Osteoblast (primary cell): Measurements from ENCODE around the gene SAGE1. TPM values are rescaled to one million over a fixed set of nuclear protein-coding genes. Genes with fewer than 3 reads are reported as not detected.
"Not testable (repeated sequence)": the region's sequence is repeated elsewhere in the genome, so short reads cannot be mapped to it uniquely, and the experiment has no call there.

Experiments used
- DNase-seq: peaks from one replicate; pipeline ENCODE4 v3.0.0; 2011; ENCODE audit warnings: low spot score, mixed read lengths; ENCODE audit not compliant: insufficient read length; ENCODE audit errors: missing footprints
- H2AFZ ChIP-seq: 2 replicates; pipeline ENCODE4 v1.6.0; 2011; ENCODE audit warnings: mild to moderate bottlenecking, low read length
- H3K27ac ChIP-seq: 2 replicates; pipeline ENCODE4 v1.5.1; 2011; ENCODE audit warnings: mild to moderate bottlenecking, low read depth, low read length, moderate library complexity
- H3K27me3 ChIP-seq: 2 replicates; pipeline ENCODE4 v1.6.0; 2012; ENCODE audit warnings: mild to moderate bottlenecking, control low read depth, inconsistent platforms, low read length, moderate library complexity; ENCODE audit not compliant: insufficient read depth
- H3K36me3 ChIP-seq: 2 replicates; pipeline ENCODE4 v1.5.1; 2011; ENCODE audit warnings: mild to moderate bottlenecking, low read length, control low read depth, moderate library complexity; ENCODE audit not compliant: insufficient read depth
- H3K4me1 ChIP-seq: 2 replicates; pipeline ENCODE4 v1.5.1; 2011; ENCODE audit warnings: mild to moderate bottlenecking, low read length, control low read depth, moderate library complexity; ENCODE audit not compliant: insufficient read depth
- H3K4me2 ChIP-seq: 2 replicates; pipeline ENCODE4 v1.6.0; 2011; ENCODE audit warnings: mild to moderate bottlenecking, low read length; ENCODE audit not compliant: insufficient read depth
- H3K4me3 ChIP-seq: fragments of 200-600 bp; sonication (generic); 3 replicates; pipeline ENCODE4 v1.5.1; 2012; ENCODE audit warnings: mild to moderate bottlenecking, low read length, inconsistent platforms; ENCODE audit not compliant: insufficient read depth
- H3K79me2 ChIP-seq: 2 replicates; pipeline ENCODE4 v1.6.0; 2012; ENCODE audit warnings: mild to moderate bottlenecking, low read length, control low read depth, inconsistent platforms; ENCODE audit not compliant: insufficient read depth
- H3K9me3 ChIP-seq: 2 replicates; pipeline ENCODE4 v1.5.1; 2011; ENCODE audit warnings: low read depth, low read length, control low read depth
- H4K20me1 ChIP-seq: 2 replicates; pipeline ENCODE4 v1.6.0; 2012; ENCODE audit warnings: mild to moderate bottlenecking, low read length, control low read depth; ENCODE audit not compliant: insufficient read depth
- total RNA-seq: library from RNA; depleted of rRNA; stranded (reverse); fragments of >200 nt; gene quantifications from 2 replicates; pipeline ENCODE4 v1.2.3, GENCODE V29; 2012
- TF ChIP-seq, protein P1 (sequence below): IDR thresholded peaks from 2 replicates; pipeline ENCODE4 v1.5.1; 2011; ENCODE audit warnings: mild to moderate bottlenecking, low read depth, low read length, moderate library complexity; ENCODE audit errors: extremely low read depth

SAGE1 gene
- total RNA-seq, 1 donor, result not detected

DNA sequence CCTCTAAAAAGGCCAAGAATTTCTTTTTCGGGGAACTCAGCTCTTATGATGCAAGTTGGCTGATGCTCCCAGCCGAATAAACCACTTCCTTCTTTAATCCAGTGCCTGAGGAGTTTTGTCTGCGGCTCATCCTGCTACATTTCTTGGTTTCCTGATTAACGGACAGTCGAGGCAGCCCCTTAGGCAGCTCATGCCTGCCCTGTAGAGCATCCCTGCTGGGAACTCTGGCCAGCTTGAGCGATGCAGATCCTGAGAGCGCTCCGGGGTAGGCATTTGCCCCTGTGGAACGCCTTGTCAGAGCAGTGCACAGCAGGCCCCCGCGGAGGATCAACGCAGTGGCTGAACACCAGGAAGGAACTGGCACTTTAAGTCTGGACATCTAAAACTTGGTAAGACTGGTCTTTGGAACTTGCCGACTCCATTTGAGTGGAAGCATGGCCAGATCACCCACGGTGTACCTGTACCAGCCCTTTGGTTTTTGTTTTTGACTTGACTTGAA lies 3.4 kb upstream of the SAGE1 start:
- TF ChIP-seq, protein P1, sequence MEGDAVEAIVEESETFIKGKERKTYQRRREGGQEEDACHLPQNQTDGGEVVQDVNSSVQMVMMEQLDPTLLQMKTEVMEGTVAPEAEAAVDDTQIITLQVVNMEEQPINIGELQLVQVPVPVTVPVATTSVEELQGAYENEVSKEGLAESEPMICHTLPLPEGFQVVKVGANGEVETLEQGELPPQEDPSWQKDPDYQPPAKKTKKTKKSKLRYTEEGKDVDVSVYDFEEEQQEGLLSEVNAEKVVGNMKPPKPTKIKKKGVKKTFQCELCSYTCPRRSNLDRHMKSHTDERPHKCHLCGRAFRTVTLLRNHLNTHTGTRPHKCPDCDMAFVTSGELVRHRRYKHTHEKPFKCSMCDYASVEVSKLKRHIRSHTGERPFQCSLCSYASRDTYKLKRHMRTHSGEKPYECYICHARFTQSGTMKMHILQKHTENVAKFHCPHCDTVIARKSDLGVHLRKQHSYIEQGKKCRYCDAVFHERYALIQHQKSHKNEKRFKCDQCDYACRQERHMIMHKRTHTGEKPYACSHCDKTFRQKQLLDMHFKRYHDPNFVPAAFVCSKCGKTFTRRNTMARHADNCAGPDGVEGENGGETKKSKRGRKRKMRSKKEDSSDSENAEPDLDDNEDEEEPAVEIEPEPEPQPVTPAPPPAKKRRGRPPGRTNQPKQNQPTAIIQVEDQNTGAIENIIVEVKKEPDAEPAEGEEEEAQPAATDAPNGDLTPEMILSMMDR, result no peak
- H3K4me2 ChIP-seq, result no peak overlapping the region
- no peaks in the 10 kb centered on the region for H4K20me1 ChIP-seq
- H3K4me3 ChIP-seq, result no peak overlapping the region
- DNase-seq, result no peak
- H2AFZ ChIP-seq, result no peak overlapping the region
- no peaks in the 10 kb centered on the region for H3K9me3 ChIP-seq
- no peak overlapping the region for H3K27ac ChIP-seq
- H3K79me2 ChIP-seq, result no peaks in the 10 kb centered on the region
- H3K4me1 ChIP-seq, result no peaks in the 10 kb centered on the region
- H3K36me3 ChIP-seq, result no peaks in the 10 kb centered on the region
- H3K27me3 ChIP-seq, result no peaks in the 10 kb centered on the region

DNA sequence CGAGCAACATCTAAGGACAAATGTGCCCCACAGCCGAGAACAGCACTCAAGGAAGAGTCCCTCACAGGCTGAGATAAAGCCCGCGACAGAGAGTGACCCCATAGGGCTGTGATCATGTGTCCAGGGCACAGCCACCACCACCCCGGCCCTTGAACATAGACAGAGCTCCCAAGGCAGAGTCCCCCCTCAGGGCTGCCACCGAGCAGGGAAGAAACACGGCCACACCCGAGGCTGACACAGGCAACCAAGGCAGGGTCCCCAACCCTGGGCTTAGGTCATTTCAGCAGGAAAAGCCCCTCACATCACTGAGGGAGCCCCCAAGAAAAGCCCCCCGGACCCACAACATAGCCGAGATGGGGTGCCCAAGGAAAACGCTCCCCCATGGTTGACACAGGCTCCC lies 735 bp upstream of the SAGE1 start:
- no peaks in the 10 kb centered on the region for H3K79me2 ChIP-seq
- H4K20me1 ChIP-seq, result no peaks in the 10 kb centered on the region
- H2AFZ ChIP-seq, result no peak overlapping the region
- no peak overlapping the region for H3K27ac ChIP-seq
- H3K27me3 ChIP-seq, result no peaks in the 10 kb centered on the region
- TF ChIP-seq, protein P1, result no peak
- H3K4me3 ChIP-seq, result no peak overlapping the region
- no peaks in the 10 kb centered on the region for H3K9me3 ChIP-seq
- DNase-seq, result no peak
- H3K4me1 ChIP-seq, result no peaks in the 10 kb centered on the region
- H3K36me3 ChIP-seq, result no peaks in the 10 kb centered on the region
- H3K4me2 ChIP-seq, result no peak overlapping the region

DNA sequence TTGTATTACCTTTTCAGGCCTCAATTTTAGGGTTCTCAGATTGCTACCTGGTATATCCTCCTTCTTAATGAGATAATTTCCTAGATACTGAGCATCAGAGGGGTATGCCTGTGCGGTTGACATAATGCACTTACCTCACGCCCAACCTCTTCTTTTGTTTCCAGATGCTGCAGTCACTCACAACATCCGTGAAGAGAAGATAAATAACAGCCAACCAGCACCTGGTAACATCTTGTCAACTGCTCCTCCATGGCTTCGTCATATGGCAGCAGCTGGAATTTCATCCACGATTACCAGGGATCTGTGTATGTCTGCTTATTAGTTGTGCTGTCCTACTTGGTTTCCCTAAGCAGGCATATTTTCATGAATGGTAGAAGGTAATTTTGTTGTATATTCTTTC lies 16.7 kb downstream of the SAGE1 start:
- H3K4me3 ChIP-seq, result no peak overlapping the region
- no peaks in the 10 kb centered on the region for H3K9me3 ChIP-seq
- no peaks in the 10 kb centered on the region for H3K4me1 ChIP-seq
- H3K4me2 ChIP-seq, result no peak overlapping the region
- H3K36me3 ChIP-seq, result no peaks in the 10 kb centered on the region
- H2AFZ ChIP-seq, result no peak overlapping the region
- TF ChIP-seq, protein P1, result no peak
- H4K20me1 ChIP-seq, result no peaks in the 10 kb centered on the region
- no peaks in the 10 kb centered on the region for H3K27me3 ChIP-seq
- H3K27ac ChIP-seq, result no peak overlapping the region
- DNase-seq, result no peak
- no peaks in the 10 kb centered on the region for H3K79me2 ChIP-seq

DNA sequence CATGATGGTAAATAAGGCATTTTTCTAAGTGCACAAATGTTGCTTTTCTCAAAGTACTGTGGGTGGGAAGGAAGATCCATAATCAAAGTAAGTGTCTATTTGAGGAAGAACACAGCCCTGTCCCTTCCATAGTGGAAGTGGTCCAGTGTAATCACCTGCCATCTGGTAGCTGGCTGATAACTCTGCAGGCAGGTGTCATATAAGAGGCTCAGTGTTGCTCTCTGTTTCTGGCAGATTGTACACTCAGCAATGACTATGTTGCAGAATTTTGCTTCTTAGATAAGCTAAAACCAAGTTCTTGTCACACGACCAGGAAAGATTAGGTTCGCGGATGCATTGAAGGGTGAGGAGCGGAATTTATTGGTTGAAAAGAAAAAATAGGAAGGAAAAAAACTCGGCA lies 20.9 kb downstream of the SAGE1 start:
- TF ChIP-seq, protein P1, result no peak
- Histone ChIP-seq H4K20me1 (no peaks in the 10 kb centered on the region), H2AFZ (no peak overlapping the region), H3K4me2 (no peak overlapping the region), H3K4me3 (no peak overlapping the region), H3K79me2 (no peaks in the 10 kb centered on the region), H3K27ac (no peak overlapping the region), H3K27me3 (no peaks in the 10 kb centered on the region), H3K36me3 (no peaks in the 10 kb centered on the region), H3K4me1 (no peaks in the 10 kb centered on the region), H3K9me3 (no peaks in the 10 kb centered on the region)
- no peak for DNase-seq

DNA sequence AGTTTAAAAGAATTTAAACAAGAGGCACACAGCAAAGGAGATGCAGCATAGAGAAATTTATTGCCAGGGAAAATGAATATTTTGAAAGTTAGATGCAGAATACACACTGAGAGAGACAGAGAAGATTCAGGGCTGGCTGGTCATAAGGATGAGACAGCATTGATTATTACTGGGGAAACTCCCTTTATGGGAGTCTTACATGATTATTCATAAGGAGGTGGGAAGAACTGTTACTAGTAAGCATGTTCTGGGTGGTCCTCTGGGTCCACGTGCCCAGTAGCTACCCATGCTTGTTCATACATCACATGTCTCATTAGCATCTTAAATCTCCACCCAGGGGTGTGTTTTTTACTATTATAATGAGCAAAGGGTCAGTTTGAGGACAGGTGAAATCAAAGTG lies 27.0 kb downstream of the SAGE1 start:
- H3K27ac ChIP-seq, DNase-seq, H3K4me2 ChIP-seq, H3K4me1 ChIP-seq, H3K4me3 ChIP-seq, H3K79me2 ChIP-seq, H3K36me3 ChIP-seq, H4K20me1 ChIP-seq, H3K27me3 ChIP-seq, H2AFZ ChIP-seq, H3K9me3 ChIP-seq: not testable (repeated sequence)
